HT-29 (cell line): ENCODE data around the gene GYS2. TPM values are rescaled to one million over a fixed set of nuclear protein-coding genes. Genes with fewer than 3 reads are reported as not detected.

Source experiments
- DNase-seq: peaks from one replicate; pipeline ENCODE4 v3.0.0-alpha.2; 2015; ENCODE audit warnings: low spot score
- total RNA-seq: library from RNA; depleted of rRNA; stranded (reverse); fragments of >200 nt; shearing (Covaris generic); gene quantifications from 2 replicates; pipeline ENCODE4 v1.2.3, GENCODE V29; 2014; rRNA removed

The GYS2 gene
- total RNA-seq, 1 experiment from 2014 or later = not detected

DNA sequence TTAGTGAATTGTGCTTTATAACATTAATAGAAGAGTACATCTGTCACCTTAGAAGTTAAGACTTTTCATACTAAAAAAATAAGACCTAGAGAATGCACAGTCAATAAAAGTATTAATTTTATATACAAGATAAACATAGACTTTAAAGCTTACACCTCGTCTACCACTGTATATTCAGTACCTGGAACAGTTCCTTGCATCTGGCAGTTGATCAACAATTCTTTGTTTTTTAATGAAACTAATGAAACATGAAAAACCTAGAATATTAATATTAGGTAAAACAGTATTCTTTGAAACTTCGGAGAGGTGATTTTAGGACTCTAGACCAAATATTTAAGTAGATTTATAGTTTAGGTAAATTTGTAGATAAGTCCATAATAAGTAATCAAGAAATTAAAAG lies 98.8 kb downstream of the GYS2 start:
- DNase-seq = no peak

DNA sequence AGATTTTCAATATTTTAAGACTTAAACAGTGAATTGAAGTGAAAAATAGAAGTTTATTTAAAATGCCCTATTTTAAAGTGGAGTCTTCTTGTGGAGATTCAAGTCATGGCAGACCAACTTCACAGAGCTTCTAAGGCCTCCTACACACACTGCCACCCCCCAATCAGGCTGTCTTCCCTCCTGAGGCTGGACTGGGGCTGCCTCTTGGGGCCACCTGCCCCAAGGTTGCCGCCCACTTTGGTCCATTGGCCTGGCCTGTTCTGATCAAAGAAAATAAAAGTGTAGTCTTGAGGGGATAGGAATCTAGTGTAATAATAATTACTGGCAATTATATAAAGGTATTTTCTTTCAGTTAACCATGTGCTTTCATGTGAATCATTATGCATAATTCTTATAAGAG lies 101.8 kb downstream of the GYS2 start:
- DNase-seq = no peak

GRCh38 chr12:21502164-21502496 lies 102.5 kb downstream of the GYS2 start:
- peak; percentile 24 for DNase-seq

DNA sequence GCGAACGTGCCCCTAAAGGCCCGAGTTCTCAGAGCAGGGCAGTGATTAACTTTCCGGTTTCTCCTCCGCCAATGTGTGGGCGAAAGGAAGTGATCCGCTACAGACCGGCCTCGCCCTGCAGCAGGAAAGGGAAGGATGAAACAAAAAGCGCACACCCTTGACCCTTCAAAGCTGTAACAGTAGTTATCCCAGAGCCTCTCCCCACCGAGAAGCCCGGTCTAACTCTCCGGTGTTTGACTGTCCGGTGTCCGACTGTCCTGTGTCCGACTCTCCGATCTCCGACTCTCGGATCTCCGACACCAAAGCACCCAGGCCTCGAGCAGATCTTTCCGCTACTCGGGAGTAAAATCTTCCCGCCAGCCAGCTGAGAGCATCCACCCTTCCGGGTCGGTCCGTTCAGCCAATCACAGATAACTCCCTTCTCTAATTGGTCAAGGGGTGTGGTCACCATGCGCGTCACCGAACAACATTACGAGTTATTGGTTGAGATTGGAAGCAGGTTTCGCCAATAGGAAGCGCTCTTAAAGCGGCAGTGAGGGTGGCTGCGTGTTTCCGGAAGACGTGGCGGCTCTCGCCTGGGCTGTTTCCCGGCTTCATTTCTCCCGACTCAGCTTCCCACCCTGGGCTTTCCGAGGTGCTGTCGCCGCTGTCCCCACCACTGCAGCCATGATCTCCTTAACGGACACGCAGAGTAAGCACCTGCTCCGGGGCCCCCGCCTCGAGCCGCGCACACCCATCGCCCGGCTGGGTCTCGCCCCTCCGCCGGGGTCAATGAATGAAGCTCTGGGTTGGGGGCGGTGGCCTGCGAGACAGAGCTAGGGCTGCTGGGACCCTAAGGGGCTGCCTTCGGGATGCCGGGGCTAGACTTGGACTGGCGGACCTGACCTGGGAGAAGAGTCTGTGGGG lies 103.1 kb downstream of the GYS2 start, which contains the start of the genes GOLT1B and RECQL:
Gene GOLT1B (plus strand): TSS at position 532 of the 906 bp plus-strand sequence. CDS start 135 bp downstream, at position 667.
Gene RECQL (minus strand): TSS at position 378 of the 906 bp plus-strand sequence. CDS start 2,065 bp downstream, outside the sequence.
- DNase-seq = peak; percentile 99

DNA sequence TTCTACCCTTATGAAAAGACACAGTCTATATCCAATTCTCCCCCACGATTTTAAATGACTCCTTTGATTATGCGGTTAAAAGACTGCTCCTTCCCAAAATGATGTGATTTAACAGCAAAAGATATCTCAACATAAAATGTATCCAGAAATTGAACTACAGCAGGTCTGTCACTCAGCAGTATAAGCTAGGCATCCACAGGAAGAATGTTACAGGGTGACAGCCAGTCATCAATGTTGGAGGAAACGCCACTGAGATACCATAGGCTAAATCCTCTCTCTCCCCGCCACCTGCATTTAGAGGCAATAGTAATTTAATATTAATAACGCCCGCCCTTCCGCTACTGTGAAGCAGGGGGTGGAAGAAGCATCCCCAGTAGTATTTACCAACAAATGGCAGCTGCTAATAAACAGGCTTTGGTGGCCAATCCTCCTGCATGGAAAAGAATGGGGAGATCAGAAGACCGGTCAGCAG lies 103.8 kb downstream of the GYS2 start:
- DNase-seq = no peak

GRCh38 chr12:21499765-21500164 lies 104.9 kb downstream of the GYS2 start:
- peak; percentile 1 for DNase-seq

Other genes with a start within 250 kb of the GYS2 start
- gene IAPP, start 231.9 kb downstream of the GYS2 start, total RNA-seq = not detected in 2 replicates
- 5.8 and 6.4 TPM in 2 replicates for gene PYROXD1, start 167.2 kb downstream of the GYS2 start, total RNA-seq
- gene RECQL, start 103.2 kb downstream of the GYS2 start, total RNA-seq = 11.3 and 15.2 TPM in 2 replicates
- gene GOLT1B, start 103.1 kb downstream of the GYS2 start, total RNA-seq = 12.2 and 69.1 TPM in 2 replicates
- not detected in 2 replicates for gene SPX, start 78.6 kb downstream of the GYS2 start, total RNA-seq
- gene LDHB, start 53.0 kb upstream of the GYS2 start, total RNA-seq = 826 and 874 TPM in 2 replicates
- gene KCNJ8, start 169.9 kb upstream of the GYS2 start, total RNA-seq = not detected in 2 replicates